Transverse colon (tissue), 4 donors: ENCODE data around the gene MED15. TPM values are rescaled to one million over a fixed set of nuclear protein-coding genes. Genes with fewer than 3 reads are reported as not detected.

Experiments used
- DNase-seq: peaks from one replicate; pipeline ENCODE4 v3.0.0-alpha.2; 2019
- H3K27ac ChIP-seq, 4 donors: fragments of 200-600 bp; sonication (generic); 2 replicates each; pipeline ENCODE4 v1.5.1; 2016 to 2018; ENCODE audit warnings: inconsistent platforms in 4 of 4
- H3K27me3 ChIP-seq: fragments of 200-600 bp; sonication (generic); 2 replicates; pipeline ENCODE4 v1.5.1; 2017; ENCODE audit warnings: inconsistent platforms
- H3K36me3 ChIP-seq, 4 donors: fragments of 200-600 bp; sonication (generic); 2 replicates each; pipeline ENCODE4 v1.5.1; 2017 to 2019; ENCODE audit warnings: inconsistent platforms in 4 of 4
- H3K4me1 ChIP-seq, 4 donors: fragments of 200-600 bp; sonication (generic); 2 replicates each; pipeline ENCODE4 v1.5.1; 2017 to 2020; ENCODE audit warnings: inconsistent platforms in 4 of 4
- H3K4me3 ChIP-seq, 4 donors: fragments of 200-600 bp; sonication (generic); 1 replicate in 1 of 4; 2 replicates in 3 of 4; pipeline versions ENCODE4 v1.5.1 to v1.6.1; 2017 to 2019; ENCODE audit warnings: inconsistent platforms in 4 of 4
- H3K9me3 ChIP-seq, 2 donors: fragments of 200-600 bp; sonication (generic); 2 replicates each; pipeline ENCODE4 v1.5.1; 2017 to 2019; ENCODE audit warnings: inconsistent platforms in 2 of 2
- CTCF ChIP-seq, 5 experiments: fragments of 200-600 bp in 3 of 5; fragments of 450-650 bp in 2 of 5; sonication (generic) in 3 of 5; IDR thresholded peaks; 1 replicate in 2 of 5; 2 replicates in 3 of 5; pipeline ENCODE4 v1.5.1; 2016 to 2017; ENCODE audit warnings: antibody characterized with exemption in 5 of 5, inconsistent platforms in 3 of 5, mild to moderate bottlenecking in 2 of 5, moderate library complexity in 1 of 5
- EP300 ChIP-seq: sonication (generic); formaldehyde crosslinking; IDR thresholded peaks from one replicate; pipeline ENCODE4 v1.6.1; 2017; ENCODE audit warnings: antibody characterized with exemption, low read depth
- POLR2A ChIP-seq: fragments of 450-650 bp; IDR thresholded peaks from one replicate; pipeline ENCODE4 v1.6.1; 2016; ENCODE audit warnings: antibody characterized with exemption, mild to moderate bottlenecking, moderate library complexity
- POLR2AphosphoS5 ChIP-seq, 3 donors: sonication (generic); formaldehyde crosslinking; IDR thresholded peaks; one replicate each; pipeline ENCODE4 v1.6.1; 2016; ENCODE audit warnings: antibody characterized with exemption in 3 of 3
- WGBS, 2 donors: methylation state at CpG; one replicate each; pipeline ENCODE4 v1.1.5; 2018; ENCODE audit warnings: low coverage in 1 of 2; 5-methylcytosine and 5-hydroxymethylcytosine counted together
- in situ Hi-C, 4 donors: fragments of 200-750 bp; cut with MboI; loops; one replicate each; pipeline versions ENCODE4 v1.15.0 to v1.15.1; 2017; ENCODE audit warnings: low sequenced_read_pairs in 3 of 4, low pct_ligation_motif_present in 1 of 4, low pct_unique_long_range_greater_than_20kb in 1 of 4
- intact Hi-C: fragments of 100-400 bp; cut with DNase I; formaldehyde crosslinking; loops from one replicate; pipeline ENCODE4 v1.15.1; 2023; ENCODE audit warnings: low total_unique reads
- total RNA-seq, 4 donors: library from RNA; depleted of rRNA; stranded (reverse); fragments of >200 nt; gene quantifications; one replicate each; pipeline ENCODE4 v1.1.0, GENCODE V29; 2016

The MED15 gene
- total RNA-seq, 4 donors from 2014 or later = 70.3 to 211 (median 116) TPM

DNA sequence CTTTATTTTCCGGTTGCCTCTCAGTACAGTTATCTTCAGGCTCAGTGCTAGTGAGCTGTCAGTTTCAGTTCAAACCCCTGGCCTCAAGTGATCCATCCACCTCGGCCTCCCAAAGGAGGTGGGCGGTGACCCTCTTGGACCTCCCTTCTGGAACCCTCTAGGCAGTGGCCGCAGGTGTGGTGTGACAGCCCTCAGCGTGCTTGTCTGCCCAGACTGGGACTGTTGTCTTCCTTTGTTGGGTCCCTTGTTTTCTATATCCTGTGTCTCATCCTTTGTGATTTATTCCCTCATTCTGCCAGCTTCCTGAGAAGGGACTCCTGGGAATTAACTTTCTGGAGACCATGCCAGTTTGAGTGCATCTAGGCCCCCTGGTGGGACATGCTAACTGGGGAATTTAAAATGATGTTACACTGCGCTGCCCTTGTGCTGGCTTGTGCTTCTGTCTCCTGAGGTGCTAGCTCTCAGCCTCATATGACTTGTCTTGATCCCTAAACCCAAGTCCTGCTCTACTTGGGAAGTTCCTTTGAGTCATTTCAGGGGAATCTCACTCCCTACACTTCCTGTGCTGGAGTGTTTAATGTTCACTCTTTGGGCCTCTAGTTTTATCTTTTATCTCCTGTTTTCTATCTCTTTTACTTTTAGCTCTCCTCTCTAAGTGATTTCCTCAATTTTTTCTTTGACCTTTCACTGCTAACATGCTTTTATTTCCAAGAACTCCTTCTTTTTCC lies 19.4 kb downstream of the MED15 start:
- H3K27me3 ChIP-seq = no peaks in the 10 kb centered on the region
- H3K27ac ChIP-seq = no peak overlapping the region
- intact Hi-C loops = no loop called here
- H3K4me1 ChIP-seq = peaks cover 35 to 52% (median 42%) of the 10 kb centered on the region in 4 donors
- no peak for DNase-seq
- 84% methylated on average over 6 of the region's 6 CpGs; no CpG with 5 or more reads in 1 of the 2 donors for whole genome bisulfite sequencing, 2 donors
- no peak for TF ChIP-seq POLR2A
- H3K36me3 ChIP-seq = peaks cover 0 to 7% (median 0%) of the 10 kb centered on the region in 4 donors
- H3K4me3 ChIP-seq = no peak overlapping the region
- in situ Hi-C loops = no loop called here
- no peaks in the 10 kb centered on the region for H3K9me3 ChIP-seq

DNA sequence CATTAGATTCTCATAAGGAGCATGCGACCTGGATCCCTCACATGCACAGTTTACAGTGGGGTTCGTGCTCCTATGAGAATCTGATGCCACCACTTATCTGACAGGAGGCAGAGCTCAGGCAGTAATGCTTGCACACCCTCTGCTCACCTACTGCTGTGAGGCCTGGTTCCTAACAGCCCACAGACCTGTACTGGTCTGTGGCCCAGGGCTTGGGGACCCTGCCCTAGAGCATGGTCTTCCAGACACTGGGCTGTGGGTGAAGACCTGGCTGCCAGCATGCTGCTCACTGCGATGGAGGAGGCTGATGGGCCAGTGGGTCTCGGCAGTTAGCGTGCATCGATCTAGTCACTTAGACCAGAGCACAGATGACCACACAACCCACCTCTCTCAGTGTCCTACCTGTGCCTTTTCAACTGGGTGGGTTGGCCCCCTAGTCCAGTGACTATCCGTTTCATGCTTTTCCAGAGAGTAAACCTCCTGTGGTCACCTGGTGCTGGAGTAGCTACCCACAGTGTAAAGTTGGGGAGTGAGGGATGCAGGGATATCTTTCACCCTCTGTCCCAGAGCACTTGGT lies 21.1 kb downstream of the MED15 start:
- no peaks in the 10 kb centered on the region for H3K9me3 ChIP-seq
- TF ChIP-seq POLR2A = no peak
- DNase-seq = no peak
- H3K4me3 ChIP-seq = no peak overlapping the region
- in situ Hi-C loops = no loop called here
- no peak overlapping the region for H3K27ac ChIP-seq
- peaks cover 0 to 7% (median 0%) of the 10 kb centered on the region in 4 donors for H3K36me3 ChIP-seq
- intact Hi-C loops = no loop called here
- whole genome bisulfite sequencing, 2 donors = 96% methylated on average over 7 of the region's 7 CpGs; no CpG with 5 or more reads in 1 of the 2 donors
- no peaks in the 10 kb centered on the region for H3K27me3 ChIP-seq
- H3K4me1 ChIP-seq = peaks cover 44 to 54% (median 49%) of the 10 kb centered on the region in 4 donors

GRCh38 chr22:20530368-20531153 lies 23.2 kb downstream of the MED15 start:
- H3K4me1 ChIP-seq = peaks cover 36 to 50% (median 43%) of the 10 kb centered on the region in 4 donors

DNA sequence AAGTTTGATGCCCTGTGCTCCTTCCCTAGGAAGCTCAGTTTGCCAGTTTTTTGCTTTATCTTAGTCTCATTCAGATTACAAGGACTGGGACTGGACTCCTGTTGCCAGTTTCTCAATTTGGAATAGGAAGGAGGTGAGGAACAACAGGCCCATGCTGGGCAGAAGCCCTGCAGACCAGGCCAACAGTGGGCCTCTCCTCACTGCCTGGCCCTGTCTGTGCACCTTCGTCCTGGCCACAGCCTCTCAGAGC lies 23.7 kb downstream of the MED15 start:
- H3K4me3 ChIP-seq = no peak overlapping the region
- intact Hi-C loops = no loop called here
- no peak for DNase-seq
- TF ChIP-seq CTCF (IDR thresholded peaks at IDR 0.05) = no peak
- TF ChIP-seq POLR2AphosphoS5 (IDR thresholded peaks at IDR 0.05) = no peak
- no peak for TF ChIP-seq EP300
- no peak for TF ChIP-seq POLR2A
- H3K36me3 ChIP-seq = peaks cover 0 to 4% (median 0%) of the 10 kb centered on the region in 4 donors
- H3K27ac ChIP-seq = peak overlapping the region; percentile 74 to 84 (median 78)
- in situ Hi-C loops = no loop called here
- no peaks in the 10 kb centered on the region for H3K9me3 ChIP-seq
- H3K27me3 ChIP-seq = no peaks in the 10 kb centered on the region
- H3K4me1 ChIP-seq = peaks cover 36 to 52% (median 43%) of the 10 kb centered on the region in 4 donors
- WGBS, 2 donors = 40% methylated on average over 1 of the region's 1 CpG; no CpG with 5 or more reads in 1 of the 2 donors

More at GRCh38 chr22:20530368-20531153, 23.2 kb downstream of the MED15 start:
- 71 to 72% methylated on average over 7 to 15 of the region's 15 CpGs for WGBS, 2 donors
- Histone ChIP-seq H3K9me3 (no peaks in the 10 kb centered on the region), H3K27ac (peak overlapping the region; percentile 74 to 84 (median 78)), H3K36me3 (peaks cover 0 to 7% (median 0%) of the 10 kb centered on the region in 4 donors), H3K4me3 (no peak overlapping the region), H3K27me3 (no peaks in the 10 kb centered on the region)
- no peak for TF ChIP-seq POLR2AphosphoS5 (IDR thresholded peaks at IDR 0.05)
- no peak for TF ChIP-seq CTCF (IDR thresholded peaks at IDR 0.05)
- TF ChIP-seq POLR2A = no peak
- TF ChIP-seq EP300 = no peak
- intact Hi-C loops = no loop called here
- peak; percentile 56 for DNase-seq
- in situ Hi-C loops = no loop called here
